IPS-NIHi11 (cell line): ENCODE results near the gene UXS1.
A peak's percentile ranks its signal among the peaks of the same experiment; 100 is the strongest.

Experiments
- DNase-seq: peaks from one replicate; pipeline ENCODE4 v3.0.0; 2012; ENCODE audit warnings: mixed read lengths, low spot score

UXS1 gene

DNA sequence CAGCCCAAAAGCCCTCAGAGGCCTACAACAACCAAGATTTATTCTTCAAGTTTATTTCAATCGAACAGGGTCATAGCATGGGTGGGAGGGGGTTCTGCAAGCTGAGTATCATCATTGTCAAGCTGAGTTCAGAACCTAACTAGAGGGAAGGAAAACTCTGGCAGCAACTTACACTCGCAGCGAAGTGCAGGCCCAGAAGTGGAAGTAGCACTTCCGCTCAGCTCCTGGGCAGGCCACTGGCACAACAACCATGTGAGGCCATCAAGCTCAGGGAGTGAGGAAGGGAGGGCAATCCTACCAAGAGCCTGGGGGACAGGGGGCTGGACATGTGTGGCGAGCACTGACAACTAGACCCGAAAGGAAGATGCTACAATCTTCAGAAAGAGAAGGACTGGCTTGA lies 4.8 kb downstream of the UXS1 start:
- DNase-seq: no peak

DNA sequence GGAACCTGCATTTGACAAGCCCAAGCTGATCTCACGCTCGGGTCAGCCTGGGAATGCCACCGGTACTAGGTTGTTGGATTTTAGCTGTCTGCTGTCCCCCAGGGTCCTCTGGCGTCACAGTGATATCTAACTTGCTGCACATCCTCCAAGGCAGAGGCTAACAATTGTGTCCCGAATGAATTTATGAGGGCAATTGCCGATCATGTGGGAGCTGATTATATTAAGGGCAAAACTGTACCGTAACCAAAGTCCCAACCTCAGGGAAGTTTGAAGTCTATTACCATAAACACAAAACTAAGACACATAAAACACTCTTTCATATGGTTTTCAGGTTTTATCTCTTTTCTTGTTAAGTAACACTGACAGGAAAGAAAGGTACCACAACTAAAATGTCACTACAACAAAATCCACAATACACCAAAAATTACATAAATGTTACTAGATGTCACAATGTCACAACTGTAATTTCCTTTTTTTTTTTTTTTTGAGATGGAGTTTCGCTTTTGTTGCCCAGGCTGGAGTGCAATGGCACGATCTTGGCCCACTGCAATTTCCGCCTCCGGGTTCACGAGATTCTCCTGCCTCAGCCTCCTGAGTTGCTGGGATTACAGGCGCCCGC lies 6.7 kb downstream of the UXS1 start:
- no peak for DNase-seq

DNA sequence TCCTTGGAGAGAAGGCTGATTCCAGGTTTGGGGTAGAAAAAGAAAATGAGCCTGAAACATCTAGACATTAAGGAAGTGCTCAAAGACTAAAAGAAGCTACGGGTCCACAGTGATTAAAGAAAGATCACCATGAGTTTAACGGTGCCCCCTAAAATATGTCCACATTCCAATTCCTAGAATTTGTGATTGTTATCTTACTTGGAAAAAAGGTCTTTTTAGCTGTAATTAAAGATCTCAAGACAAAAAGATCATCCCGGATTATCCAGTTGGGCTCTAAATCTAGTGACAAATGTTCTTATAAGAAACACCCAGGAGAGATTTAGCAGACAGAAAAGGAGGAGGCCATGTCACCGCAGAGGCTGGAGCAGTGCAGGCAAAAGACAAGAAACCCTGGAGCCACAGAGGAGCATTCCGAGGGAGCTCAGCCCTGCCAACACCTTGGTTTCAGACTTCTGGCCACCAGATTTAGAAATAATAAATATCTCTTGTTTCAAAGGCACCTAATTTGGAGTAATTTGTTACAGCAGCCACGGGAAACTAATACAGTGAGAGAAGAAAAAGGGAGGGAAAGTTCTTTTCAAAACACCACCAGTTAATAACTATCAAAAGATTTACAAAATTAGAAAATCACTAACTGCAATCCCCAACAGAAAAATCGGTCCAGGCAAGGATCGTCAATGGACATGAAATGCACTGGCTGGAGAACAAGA lies 8.5 kb downstream of the UXS1 start:
- no peak for DNase-seq

DNA sequence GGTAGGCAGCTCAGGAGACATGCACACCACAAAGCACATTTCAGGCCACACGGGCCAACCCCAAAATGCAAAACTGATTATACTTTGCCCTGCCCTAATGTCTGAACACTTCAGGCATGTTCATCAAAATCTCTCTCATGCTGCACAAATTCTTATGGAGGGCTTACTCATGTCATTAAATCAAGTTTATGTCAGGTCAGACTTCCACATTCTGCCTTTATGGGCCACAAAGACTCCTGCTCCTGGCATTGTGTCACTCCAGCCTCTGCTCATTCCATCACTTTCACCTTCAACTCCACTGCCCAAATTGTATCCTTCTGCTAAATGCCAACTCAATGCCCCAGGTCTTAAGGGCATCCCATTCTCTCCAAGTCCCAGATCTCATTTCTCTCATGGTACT lies 9.2 kb downstream of the UXS1 start:
- DNase-seq: no peak

DNA sequence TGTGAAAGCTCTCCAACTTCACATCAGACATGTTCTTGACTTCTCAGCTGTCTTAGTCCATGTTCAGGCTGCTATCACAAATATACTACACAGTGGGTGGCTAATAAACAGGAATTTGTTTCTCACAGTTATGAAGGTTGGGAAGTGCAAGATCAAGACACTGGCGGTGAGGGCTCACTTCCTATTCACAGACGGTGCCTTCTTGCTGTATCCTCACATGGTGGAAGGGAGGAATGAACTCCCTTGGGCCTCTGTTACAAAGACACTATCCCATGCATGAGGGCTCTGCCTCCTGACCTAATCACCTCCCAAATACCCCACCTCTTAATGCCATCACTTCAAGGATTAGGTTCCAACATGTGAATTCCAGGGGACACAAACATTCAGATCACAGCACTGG lies 9.7 kb downstream of the UXS1 start:
- no peak for DNase-seq

DNA sequence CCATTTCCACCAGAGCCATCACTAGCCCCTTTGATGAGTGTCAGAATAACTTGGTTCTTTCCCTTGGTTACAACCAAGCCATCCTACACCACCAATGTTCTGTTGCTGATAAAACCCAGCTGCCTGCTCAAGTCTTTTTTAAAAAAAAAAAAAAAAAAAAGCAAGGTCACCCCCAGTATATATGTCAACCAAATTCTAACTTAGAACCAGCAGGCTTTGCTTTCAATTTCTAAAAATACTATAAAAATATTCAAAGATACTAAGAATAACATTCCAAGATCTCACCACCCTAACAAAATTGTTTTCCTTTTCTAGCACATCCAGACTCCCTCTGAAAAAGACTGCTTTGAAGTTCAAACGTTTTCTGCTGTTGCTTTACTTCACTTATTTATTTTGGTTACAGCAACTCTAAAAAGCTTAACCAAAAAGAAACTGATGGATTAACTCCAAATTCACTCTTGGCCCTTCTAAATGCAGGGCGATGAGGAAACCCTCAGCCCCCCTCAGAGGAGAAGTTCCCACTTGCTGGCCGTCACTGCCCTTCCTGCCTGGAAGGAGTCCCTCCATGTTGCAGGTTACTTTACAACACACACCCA lies 10.9 kb downstream of the UXS1 start:
- DNase-seq: no peak

DNA sequence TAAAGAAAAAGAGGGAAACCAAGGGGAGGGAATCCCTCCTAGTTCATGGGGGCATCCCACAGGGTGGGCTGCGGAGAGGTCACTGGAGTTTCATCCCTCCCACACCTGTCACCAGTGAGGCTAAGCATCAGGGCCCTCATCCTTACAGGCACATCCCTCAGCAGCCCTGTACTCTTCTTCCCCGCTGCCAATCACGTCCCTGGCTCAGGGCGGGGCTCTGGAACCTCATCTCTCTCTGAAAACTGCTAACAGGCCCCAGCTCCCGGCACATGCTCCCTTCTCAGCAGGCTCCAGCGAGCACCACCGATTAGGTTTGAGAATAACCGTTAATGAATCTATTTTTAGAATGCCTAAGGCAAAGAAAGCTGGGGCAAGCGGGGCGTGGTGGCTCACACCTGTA lies 13.0 kb downstream of the UXS1 start:
- DNase-seq: no peak

DNA sequence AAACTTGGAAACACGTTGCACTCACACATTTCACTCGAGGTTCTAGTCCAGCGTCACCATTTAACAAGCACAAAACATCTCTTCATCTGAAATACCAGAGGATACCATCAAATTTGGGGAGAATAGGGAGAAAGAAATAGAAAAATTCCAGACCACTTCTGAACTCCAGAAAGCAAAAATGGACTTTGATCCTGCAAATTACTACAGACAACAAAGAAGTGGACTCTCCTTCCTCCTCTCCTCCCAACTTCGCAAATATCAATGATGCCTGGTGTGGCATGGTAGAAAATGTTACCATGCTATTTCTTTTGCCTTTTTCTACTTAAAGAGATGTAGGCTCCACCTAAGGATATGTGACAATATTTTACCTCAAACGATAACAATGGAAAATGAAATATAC lies 13.5 kb downstream of the UXS1 start:
- no peak for DNase-seq

DNA sequence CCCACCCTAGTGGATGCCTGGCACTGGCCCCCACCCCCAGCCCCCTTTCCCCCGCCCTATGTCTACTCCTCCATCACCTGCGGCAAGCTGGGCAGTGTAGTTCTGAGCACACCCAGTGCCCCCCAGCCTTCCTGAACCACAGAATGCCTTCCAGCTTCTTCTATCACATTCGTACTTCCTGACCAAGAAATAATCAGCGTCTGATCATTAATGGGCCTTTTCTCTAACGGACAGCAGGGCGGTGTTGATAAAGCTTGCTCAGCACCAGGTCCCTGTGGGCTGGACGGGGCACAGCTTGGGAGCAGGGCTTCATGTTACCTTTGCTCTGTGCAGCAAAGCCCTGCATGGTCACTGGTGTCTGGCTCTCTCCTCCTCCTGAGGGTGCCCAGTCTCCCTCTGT lies 15.4 kb downstream of the UXS1 start:
- DNase-seq: no peak

DNA sequence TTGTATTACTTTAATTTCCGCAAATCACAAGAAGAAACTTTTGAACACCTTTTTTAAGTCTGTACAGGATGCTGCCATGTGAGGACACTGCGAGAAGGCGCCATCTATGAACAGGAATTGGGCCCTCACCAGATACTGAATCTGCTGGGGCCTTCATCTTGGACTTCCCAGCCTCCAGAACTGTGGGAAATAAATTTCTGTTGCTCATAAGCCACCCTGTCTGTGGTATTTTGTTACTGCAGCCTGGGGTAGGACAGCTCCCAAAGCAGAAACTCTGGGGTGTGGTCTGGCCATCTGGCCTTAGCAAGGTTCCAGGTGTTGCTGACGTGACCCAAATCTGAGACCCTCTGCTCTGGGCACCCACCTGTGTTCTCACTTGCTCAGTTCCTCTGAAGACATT lies 16.5 kb downstream of the UXS1 start:
- no peak for DNase-seq

DNA sequence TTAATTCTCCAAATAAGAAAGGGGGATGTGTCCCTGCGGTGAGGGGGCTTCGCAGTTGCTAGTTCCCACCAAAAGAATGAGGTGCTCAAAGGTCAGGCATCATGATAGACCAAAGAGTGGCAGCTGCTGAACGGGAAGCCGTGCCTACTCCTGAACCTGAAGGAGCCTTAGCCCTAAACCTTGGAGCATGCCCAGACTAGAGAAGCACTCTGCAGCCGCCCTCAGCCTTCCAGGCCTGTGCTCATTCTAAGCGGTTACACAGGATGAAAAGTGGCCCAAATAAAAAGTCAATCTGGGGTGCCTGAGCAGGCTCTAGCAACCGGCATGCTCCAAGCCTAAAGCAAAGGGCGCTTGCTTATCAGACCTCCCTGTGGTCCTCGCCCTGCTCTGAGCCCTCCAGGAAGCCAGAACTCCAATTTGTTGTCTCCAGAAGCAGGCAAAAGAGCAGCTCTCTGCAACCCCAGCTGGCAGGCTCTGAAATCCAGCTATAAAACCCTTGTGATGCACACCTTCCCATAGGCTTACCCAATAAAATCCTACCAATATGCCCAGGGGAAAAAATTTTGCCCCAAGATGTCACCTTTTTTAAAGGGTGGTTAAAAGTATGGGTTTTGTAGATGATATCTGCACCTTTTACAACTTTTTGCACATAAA lies 17.5 kb downstream of the UXS1 start:
- DNase-seq: no peak

DNA sequence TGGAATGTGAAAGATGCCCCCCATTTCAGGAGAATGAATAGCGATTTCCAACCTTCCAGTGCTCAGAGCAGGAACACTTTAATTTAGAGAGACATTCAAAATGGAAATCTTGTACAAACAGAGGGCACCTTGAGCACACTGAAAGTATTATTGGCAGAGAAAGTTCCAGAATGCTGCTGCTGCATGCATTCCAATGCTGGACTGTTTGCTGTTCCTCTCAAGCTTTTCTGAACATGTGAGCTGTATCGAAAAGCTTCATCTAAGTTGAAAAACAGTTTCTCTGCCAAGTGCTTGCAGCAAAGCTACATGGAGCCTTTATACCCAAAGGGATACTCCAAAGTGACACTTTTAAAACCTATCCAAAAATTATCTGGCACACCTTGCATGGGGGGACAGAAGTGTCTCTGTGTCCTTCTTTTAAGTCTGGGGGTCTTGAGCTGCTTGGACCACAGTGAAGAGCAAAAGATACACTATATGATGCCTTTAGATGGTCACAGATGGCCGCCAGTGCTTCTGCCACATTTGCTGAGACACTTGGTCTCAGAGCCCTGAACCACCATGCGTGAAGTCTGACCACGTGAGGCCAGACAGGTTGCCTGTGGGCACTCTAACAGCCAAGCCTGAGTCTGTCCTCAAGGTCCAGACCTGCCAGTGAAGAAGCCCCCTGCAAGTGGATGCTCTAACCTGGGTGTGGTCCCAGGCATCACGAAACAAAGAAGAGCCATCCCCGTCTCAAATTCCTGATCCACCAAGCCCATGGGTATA lies 18.8 kb downstream of the UXS1 start:
- DNase-seq: no peak

DNA sequence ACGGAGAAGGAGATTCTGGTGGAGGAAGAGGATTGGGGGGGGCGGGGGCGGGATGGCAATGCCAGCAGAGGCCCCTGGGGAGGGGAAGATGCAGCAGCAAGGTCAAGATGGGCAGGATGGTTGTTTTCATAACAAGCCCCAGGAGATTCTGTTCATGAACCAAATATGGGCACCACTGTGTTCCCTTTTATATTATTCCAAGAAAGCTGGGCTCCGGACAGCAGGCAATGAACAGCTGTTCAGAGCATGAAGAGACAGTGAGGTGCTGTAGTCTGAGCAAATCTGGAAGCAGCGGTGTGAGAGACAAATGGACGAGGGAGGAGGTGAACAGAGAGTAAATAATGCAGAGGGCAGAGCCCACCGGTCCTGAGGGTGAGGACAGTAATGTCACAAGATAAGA lies 20.0 kb downstream of the UXS1 start:
- no peak for DNase-seq

DNA sequence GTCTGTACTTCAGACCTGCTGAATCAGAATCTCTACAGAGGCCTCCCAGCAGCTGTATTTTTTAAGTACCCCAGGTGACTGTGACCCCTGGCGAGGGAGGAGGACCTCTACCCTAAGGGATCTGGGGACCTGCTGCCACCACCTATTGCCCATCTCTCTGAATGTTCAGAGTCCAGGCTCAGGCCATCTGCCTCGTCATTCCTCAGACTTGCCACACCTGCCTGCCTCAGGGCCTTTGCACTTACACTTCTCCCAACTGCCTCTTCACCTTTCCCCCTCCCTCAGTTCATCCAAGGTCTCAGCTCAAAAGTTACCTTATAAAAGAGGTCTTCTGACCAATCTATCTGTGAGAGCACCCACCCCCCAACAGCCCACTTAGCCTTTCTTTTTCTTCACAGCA lies 21.5 kb downstream of the UXS1 start:
- no peak for DNase-seq

DNA sequence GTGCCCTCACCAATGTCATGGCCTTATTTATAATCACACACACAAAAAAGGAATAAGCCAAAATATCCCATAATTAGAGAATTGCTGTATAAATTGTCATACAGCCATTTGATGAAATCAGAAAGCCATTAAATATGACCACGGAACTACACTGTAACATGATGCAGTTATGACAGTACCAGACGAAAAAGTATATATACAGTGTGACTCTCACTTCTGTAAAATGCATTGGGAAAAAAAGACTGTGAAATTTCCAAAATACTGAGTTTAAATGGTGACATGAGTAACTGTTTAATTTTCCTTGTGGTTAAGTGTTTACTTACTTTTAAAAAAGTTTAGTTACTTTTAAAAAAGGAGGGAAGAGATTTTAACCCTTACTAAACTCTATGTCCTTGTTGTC lies 25.4 kb downstream of the UXS1 start:
- no peak for DNase-seq

DNA sequence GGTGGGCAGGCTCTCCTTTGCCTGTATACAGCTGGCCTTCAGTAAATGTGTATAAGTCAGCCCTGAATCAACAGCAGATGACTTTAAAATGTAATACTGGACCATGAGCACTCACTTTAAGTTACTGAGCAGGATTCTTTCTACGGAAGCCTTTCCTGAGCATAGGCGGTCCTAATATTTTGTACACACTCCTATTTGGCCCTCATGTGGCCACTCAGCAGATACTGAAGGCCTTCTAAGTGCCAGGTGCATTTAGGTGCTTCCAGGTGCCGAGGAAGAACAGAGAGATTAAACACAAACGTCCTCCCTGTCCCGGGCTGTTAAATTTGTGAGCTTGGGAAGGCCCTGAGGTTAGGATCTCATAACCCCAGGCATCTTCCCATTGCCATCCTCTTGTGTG lies 27.0 kb downstream of the UXS1 start:
- no peak for DNase-seq

DNA sequence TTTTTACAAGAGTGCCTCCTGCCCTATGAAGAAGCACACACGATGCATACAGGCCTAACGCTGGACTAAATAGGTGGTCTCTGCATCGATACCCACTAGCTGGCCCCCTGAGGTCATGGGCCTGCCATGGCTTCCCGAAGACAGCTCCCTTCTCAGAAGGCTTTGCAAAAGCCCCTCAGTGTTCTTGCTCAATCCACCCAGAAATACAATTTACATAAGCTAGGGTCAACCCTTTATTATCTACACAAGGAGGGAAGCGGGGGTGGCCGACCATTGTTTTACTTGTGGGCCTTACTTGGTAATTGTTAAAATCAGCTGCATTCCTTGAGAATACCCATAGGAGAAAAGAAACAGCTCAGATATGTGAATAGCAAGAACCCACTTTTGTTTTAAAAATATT lies 28.5 kb downstream of the UXS1 start:
- DNase-seq: peak; percentile 31

DNA sequence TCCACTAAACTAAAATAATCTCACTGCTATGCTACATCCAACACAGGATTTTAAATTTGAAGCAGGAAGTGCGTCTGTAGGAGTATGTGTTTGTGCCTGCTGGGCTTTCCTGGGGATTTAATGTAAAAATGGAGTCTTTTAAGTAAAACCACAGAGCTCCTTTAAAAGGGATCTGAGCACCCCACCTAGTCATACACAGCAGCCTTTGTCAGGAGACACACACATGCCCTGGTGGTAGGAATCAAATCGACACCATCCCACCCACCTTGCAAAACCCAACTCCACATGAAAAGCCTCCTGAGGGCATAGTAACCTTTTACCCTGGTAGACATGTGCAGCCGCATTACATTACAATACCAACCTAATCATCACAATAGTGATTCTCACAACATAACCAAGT lies 29.1 kb downstream of the UXS1 start:
- DNase-seq: peak; percentile 68

DNA sequence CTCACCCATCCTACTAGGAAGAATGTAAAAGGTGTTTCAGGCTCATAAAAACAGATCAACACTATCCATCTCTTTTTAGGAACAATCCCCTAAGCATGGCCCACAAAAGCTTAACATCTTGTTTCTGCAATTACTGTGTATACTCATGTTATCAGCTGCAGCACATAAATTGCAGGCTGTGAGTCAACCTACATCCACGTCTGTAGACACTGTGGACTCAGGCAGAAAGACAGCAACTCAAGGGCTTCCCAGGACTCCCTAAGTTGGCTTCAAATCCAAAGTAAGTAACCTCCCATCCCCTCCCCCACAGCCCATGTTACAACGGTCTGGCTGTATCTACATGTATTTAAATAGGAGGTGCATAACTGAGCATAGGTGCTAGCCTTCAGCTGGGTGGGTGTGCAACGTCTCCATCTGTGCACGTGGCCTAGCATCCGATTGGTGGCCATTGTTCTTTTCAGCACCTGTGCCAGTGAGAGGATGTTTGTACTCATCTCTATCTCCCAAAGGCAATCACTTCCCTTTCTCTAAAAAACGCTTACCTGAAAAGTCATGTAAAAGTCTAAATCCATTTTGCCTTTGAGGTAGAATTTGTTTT lies 30.1 kb downstream of the UXS1 start:
- no peak for DNase-seq

DNA sequence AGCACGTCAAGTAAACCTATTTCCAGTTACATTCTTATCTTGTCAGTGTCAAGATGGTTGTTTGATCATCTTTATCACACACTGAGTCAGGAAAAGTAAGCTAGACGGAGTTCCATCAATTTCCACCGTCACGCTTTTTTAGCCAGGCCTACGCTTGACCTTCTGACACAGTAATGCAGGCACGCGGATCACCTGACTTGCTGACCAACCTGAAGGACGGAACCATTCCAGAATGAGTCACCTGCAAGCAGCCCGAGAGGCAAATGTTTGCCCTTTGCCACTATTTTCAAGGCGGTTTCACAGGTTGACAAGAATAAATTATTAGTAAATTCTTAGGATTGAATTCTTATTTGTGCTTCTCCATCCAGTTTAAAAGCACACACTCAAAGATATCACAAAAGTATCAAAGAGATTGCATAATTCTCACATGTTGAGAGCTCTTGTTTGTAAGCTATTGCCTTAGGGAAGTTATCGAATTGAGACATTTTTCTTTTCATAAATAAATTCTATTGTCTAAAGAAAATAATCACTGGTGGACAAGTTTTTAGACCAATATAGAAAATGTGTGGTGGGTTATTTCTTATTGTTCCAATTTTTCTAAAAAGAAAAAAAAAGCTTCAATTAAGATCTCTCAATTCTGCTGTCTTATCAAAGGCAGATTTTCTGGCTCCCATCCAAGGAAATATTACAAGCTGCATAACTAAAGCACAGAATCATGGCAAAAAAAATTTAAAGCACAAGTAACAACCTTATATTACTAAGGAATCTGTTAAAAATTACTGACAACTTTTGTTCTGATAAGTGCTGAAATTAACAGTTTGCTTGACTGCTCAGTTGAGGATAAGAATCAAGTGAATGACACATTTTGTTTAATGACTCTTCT lies 31.9 kb downstream of the UXS1 start:
- DNase-seq: no peak

DNA sequence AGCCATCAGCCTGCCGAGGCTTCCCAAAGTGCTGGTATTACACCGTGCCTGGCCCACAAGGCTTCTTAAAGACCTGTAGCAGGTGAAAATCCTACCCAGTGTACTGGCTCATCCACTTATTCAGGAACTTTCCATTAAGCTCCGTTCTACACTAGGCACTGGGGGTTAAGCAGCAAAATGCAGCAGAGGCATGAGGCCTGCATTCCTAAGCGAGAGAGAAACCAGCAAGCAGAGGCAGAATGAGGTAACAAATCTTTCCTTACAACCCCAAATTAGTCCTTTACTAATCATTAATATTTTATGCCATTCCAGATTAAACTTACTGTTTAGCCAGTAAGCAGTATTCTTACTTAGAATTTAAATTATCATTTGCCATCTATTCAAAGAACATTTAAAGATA lies 32.8 kb downstream of the UXS1 start:
- DNase-seq: no peak
